ENCODE data around the gene TCERG1L. TPM values are rescaled to one million over a fixed set of nuclear protein-coding genes. Genes with fewer than 3 reads are reported as not detected.

Gene TCERG1L
- polyA plus RNA-seq, 3 donors, result not detected

DNA sequence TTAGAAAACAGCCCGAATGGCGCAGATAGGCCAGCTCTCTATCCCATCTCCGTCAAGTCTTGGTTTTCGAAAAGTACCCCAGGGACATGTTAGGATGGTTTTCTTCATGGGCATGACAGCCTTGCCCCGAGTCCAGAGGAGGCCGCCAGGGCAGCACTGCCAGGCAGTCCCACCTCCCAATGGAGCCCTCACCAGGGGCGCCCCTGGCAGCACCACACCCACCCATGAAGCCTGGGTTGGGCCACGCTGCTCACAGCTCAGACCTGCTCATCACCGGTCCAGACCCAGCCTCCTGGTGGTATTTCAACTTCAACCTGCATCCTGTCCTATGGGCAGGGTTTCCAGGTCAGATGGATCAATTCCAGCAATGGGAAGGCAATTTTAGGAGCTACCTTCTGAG lies 53.3 kb downstream of the TCERG1L start:
- intact Hi-C loops (cut with micrococcal nuclease), result no loop called here
- H2AFZ ChIP-seq (ENCODE audit: insufficient read depth, low read depth, low read length, poor library complexity, severe bottlenecking), result no peak overlapping the region
- H3K9me3 ChIP-seq (replicated peaks in 1 of 2; ENCODE audit: control insufficient read depth in 1 of 2, insufficient read depth in 1 of 2, low read length in 2 of 2), result no peaks in the 10 kb centered on the region
- TF ChIP-seq, protein P1, sequence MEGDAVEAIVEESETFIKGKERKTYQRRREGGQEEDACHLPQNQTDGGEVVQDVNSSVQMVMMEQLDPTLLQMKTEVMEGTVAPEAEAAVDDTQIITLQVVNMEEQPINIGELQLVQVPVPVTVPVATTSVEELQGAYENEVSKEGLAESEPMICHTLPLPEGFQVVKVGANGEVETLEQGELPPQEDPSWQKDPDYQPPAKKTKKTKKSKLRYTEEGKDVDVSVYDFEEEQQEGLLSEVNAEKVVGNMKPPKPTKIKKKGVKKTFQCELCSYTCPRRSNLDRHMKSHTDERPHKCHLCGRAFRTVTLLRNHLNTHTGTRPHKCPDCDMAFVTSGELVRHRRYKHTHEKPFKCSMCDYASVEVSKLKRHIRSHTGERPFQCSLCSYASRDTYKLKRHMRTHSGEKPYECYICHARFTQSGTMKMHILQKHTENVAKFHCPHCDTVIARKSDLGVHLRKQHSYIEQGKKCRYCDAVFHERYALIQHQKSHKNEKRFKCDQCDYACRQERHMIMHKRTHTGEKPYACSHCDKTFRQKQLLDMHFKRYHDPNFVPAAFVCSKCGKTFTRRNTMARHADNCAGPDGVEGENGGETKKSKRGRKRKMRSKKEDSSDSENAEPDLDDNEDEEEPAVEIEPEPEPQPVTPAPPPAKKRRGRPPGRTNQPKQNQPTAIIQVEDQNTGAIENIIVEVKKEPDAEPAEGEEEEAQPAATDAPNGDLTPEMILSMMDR (IDR thresholded peaks at IDR 0.05), result no peak
- H3K9ac ChIP-seq (ENCODE audit: insufficient read depth, low read length, poor library complexity, severe bottlenecking), result no peak overlapping the region
- H4K20me1 ChIP-seq (ENCODE audit: insufficient read depth, low read length), result no peaks in the 10 kb centered on the region
- Mint-ChIP-seq H3K27me3 (ENCODE audit: low read depth in 3 of 3) (peaks cover 0 to 4% (median 2%) of the 10 kb centered on the region in 3 donors), H3K4me3 (no peak overlapping the region), H3K9me3 (peaks cover 0 to 1% (median 0%) of the 10 kb centered on the region in 7 donors), H3K4me1 (no peaks in the 10 kb centered on the region), H3K36me3 (no peaks in the 10 kb centered on the region), H3K27ac (no peak overlapping the region)
- H3K79me2 ChIP-seq (ENCODE audit: insufficient read depth, low read length), result no peaks in the 10 kb centered on the region
- WGBS (ENCODE audit: insufficient coverage), result 93% methylated on average over 7 of the region's 9 CpGs
- no peak overlapping the region for H3K4me3 ChIP-seq (replicated peaks in 1 of 3; ENCODE audit: low read depth in 2 of 3, low read length in 3 of 3)
- DNase-seq, result no peak
- H3K4me1 ChIP-seq (ENCODE audit: control insufficient read depth in 1 of 2, insufficient read depth in 2 of 2, low read length in 2 of 2), result no peaks in the 10 kb centered on the region
- H3K36me3 ChIP-seq (replicated peaks in 1 of 2; ENCODE audit: control insufficient read depth in 1 of 2, insufficient read depth in 2 of 2, low read length in 2 of 2), result no peaks in the 10 kb centered on the region
- H3K27ac ChIP-seq (ENCODE audit: low read depth in 1 of 2, low read length in 2 of 2), result no peak overlapping the region
- no peaks in the 10 kb centered on the region for H3K27me3 ChIP-seq (ENCODE audit: control insufficient read depth in 2 of 2, insufficient read depth in 2 of 2, low read length in 2 of 2)
- H3K4me2 ChIP-seq (replicated peaks; ENCODE audit: extremely low read depth, low read length, poor library complexity, severe bottlenecking), result no peak overlapping the region

DNA sequence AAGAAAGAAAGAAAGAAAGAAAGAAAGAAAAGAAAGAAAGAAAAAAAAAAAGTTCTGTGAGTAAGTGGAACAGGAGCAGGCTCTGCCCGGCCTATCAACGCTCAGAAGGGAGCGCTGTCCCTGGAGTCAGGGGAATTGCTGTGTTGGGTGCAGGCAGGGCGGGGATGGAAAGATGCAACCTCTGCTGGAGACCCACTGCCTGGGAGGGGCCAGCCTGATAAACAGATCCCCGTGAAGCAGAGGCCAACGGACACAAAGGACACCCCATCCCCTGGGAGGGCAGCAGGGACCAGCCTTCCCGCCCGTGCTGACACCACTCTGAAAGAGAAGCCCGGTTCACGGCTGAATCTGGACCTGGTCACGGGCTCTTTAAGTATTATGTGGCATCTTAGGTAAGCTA lies 54.5 kb downstream of the TCERG1L start:
- H3K4me3 Mint-ChIP-seq, result no peak overlapping the region
- Histone ChIP-seq H2AFZ (ENCODE audit: insufficient read depth, low read depth, low read length, poor library complexity, severe bottlenecking) (no peak overlapping the region), H3K36me3 (replicated peaks in 1 of 2; ENCODE audit: control insufficient read depth in 1 of 2, insufficient read depth in 2 of 2, low read length in 2 of 2) (no peaks in the 10 kb centered on the region), H3K4me2 (replicated peaks; ENCODE audit: extremely low read depth, low read length, poor library complexity, severe bottlenecking) (no peak overlapping the region), H3K4me3 (replicated peaks in 1 of 3; ENCODE audit: low read depth in 2 of 3, low read length in 3 of 3) (no peak overlapping the region), H3K27me3 (ENCODE audit: control insufficient read depth in 2 of 2, insufficient read depth in 2 of 2, low read length in 2 of 2) (no peaks in the 10 kb centered on the region), H3K79me2 (ENCODE audit: insufficient read depth, low read length) (no peaks in the 10 kb centered on the region), H4K20me1 (ENCODE audit: insufficient read depth, low read length) (no peaks in the 10 kb centered on the region), H3K27ac (ENCODE audit: low read depth in 1 of 2, low read length in 2 of 2) (no peak overlapping the region), H3K4me1 (ENCODE audit: control insufficient read depth in 1 of 2, insufficient read depth in 2 of 2, low read length in 2 of 2) (no peaks in the 10 kb centered on the region), H3K9ac (ENCODE audit: insufficient read depth, low read length, poor library complexity, severe bottlenecking) (no peak overlapping the region), H3K9me3 (replicated peaks in 1 of 2; ENCODE audit: control insufficient read depth in 1 of 2, insufficient read depth in 1 of 2, low read length in 2 of 2) (no peaks in the 10 kb centered on the region)
- no peaks in the 10 kb centered on the region for H3K36me3 Mint-ChIP-seq
- no peak for DNase-seq
- WGBS (ENCODE audit: insufficient coverage), result 94% methylated on average over 4 of the region's 11 CpGs
- H3K4me1 Mint-ChIP-seq, result no peaks in the 10 kb centered on the region
- peaks cover 0 to 1% (median 0%) of the 10 kb centered on the region in 7 donors for H3K9me3 Mint-ChIP-seq
- peaks cover 0 to 4% (median 2%) of the 10 kb centered on the region in 3 donors for H3K27me3 Mint-ChIP-seq (ENCODE audit: low read depth in 3 of 3)
- intact Hi-C loops (cut with micrococcal nuclease), result no loop called here
- H3K27ac Mint-ChIP-seq, result no peak overlapping the region
- TF ChIP-seq, protein P1 (IDR thresholded peaks at IDR 0.05), result no peak
